HT1080 (cell line): ENCODE measurements around the gene C11orf91. TPM values are rescaled to one million over a fixed set of nuclear protein-coding genes. Genes with fewer than 3 reads are reported as not detected.
"Not testable (repeated sequence)": the region's sequence is repeated elsewhere in the genome, so short reads cannot be mapped to it uniquely, and the experiment has no call there.

Source experiments
- DNase-seq: peaks from one replicate; pipeline ENCODE4 v3.0.0-alpha.2; 2015; ENCODE audit warnings: low read depth
- polyA plus RNA-seq, 2 experiments: library from polyadenylated mRNA; depleted of rRNA; stranded (reverse); fragments of >200 nt; gene quantifications; 2 replicates each; pipeline ENCODE4 v1.2.3, GENCODE V29; 2015
- total RNA-seq: library from RNA; depleted of rRNA; stranded (reverse); fragments of >200 nt; shearing (Covaris generic); gene quantifications from 2 replicates; pipeline ENCODE4 v1.2.3, GENCODE V29; 2014; rRNA removed

The C11orf91 gene
- total RNA-seq, result 0.11 and 1.2 TPM in 2 replicates
- polyA plus RNA-seq (2015; cell fraction: cytosol; rRNA removed), result not detected in 2 replicates
- 1.3 and 1.9 TPM in 2 replicates for polyA plus RNA-seq (2015; cell fraction: nucleus; rRNA removed)

DNA sequence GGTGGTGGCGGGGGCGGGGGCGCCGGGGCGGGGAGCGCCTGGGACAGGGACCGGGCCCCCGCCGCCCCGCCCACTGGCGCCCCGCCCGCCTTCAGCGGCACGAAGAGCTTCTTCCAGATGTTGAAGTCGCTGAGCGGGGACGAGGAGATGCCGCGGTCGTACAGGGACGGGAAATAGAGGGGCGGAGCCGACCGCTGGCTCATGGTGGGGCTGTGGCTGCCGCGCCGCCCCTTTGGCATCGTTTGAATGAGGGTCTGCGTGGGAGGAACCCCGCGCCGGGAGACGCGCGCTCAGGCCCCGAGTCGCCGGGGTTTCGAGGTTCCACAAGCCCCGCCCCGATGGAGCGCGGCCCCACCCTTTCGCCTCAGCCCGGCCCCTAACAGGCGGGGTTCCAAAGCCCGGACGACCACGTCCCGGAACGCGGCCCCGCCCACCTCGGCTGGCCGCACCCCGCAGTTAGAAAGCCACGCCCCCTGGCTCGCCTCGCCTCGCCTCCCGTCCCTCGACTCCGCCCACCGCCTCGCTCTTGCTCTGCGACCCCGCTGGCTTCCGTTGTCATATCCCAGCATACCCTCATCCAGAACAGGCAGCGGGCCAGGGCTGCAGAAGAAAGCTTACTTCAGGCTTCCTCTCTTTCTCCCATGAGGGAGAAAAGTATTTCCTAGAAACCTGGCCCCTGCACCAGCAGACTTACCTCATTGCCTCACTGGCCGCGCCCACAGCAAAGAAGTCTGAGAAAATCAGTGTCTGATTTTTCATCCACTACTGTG lies at the start of gene C11orf91:
Gene C11orf91, minus strand, starts transcription at position 325 of the 770 bp plus-strand sequence. Its CDS starts 86 bp downstream, at position 239.
- DNase-seq, result peak; percentile 85

GRCh38 chr11:33747979-33748378 lies 47.4 kb upstream of the C11orf91 start:
- no peak for DNase-seq

DNA sequence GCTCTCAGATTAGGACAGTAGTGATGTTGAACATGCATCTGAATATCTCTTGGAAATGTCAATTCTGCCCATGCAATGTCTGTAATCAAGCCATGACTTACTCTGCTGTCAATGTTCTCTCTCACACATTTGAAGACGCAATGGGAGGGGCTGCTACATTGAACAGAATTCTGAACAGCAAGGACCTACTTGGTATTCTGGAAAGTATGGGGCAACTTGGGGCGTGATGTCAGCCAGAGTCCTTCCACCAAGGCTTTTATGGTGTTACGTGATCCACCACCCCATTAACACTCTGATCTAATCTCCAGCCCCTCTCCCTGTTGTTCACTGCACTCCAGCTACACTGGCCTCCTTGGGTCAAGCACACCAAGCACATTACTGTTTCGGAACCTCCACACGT lies 42.7 kb upstream of the C11orf91 start:
- no peak for DNase-seq

DNA sequence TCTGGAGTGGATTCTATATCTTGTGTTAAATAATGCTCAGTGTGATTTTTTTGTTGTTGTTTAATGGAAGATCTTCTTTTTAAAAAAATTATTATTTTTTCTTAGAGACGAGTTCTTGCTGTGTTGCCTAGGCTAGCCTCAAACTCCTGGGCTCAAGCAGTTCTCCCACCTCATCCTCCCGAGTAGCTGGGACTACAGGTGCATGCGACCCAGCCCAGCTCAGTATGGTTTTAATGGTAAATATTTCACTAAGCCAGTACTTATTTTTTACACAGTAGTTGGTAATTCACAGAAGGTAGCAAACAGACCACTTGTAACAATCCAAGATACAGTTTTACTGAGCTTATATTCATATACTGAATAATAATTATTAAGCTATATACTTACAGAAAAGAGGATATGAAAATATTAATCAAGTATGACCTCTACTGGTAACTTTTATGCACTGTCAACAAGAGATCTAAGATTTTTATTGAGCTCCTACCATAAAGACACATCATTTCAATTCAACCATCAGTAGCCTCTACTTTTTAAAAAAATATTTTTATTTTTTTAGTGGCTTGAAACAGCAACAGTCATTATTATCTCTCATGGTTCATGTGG lies 41.7 kb upstream of the C11orf91 start:
- no peak for DNase-seq

- peak; percentile 57 for DNase-seq
These were observed 41.2 kb upstream of the C11orf91 start for GRCh38 chr11:33741806-33742205.

DNA sequence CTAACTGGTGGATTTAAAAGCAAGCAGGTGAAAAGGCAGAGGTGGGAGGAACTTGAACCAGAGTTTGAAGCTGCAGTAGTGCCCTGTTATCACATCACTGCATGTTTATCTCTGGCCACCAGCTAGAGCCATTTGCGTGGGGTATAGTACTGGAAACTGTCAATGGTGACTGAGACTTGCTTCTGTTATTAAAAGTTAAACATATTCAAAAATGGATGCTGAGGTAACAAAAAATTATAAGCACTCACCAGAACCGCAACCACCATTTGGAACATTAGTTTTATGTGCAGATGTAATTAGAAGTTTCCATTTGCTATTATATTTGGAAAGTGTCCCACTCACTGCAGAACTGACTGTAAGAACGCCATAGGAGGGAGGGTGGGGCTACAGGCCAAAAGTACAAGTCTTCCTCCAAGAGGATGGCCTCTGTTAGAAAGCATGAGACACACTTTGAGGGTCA lies 36.8 kb upstream of the C11orf91 start:
- no peak for DNase-seq

- DNase-seq, result peak; percentile 93
These were observed 35.7 kb upstream of the C11orf91 start, which contains the start of gene CD59 for GRCh38 chr11:33736148-33736812. Gene CD59, minus strand, starts transcription at chr11:33736423. Its CDS starts 13,978 bp downstream, at chr11:33722445.

GRCh38 chr11:33735271-33736147 lies 34.9 kb upstream of the C11orf91 start:
- DNase-seq, result no peak

DNA sequence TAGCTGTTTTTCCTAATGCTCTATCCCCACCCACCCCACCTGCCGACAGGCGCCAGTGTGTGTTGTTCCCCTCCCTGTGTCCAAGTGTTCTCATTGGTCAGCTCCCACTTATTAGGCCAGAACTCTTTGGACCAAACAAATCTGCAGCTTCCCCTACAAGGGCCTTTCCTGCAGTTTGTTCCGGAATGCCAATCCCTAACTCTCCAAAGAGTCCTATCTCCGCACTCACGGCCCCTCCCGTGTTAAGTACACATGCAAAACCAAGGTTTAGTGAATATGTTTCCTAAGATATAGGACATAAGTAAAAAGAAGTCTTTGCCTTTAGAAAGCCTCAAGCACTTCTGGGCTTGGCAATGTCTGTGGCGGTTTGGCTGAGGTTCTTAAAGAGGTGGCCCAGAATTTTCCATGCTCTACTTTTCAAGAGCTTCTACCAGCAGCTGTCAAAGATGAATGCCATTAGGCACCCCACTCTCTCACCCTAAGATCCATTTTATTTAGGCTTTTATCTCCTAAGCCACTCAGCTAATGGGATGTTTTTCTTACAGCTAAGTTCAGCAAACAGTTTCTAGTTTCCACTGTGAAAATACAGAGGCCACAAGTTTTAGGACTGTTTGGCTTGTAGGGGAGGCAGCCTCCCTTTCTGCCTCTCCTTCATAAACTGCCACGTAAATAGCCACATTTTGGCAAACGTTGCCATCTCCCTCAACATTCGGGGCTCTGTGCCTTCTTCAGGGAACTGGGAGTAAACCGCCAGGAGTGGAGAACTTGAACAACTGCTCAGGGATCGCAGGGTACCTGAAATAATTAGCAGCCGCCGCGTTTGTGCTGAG lies 34.0 kb upstream of the C11orf91 start:
- DNase-seq, result peak; percentile 64

GRCh38 chr11:33733980-33734379 lies 33.4 kb upstream of the C11orf91 start:
- DNase-seq, result no peak

DNA sequence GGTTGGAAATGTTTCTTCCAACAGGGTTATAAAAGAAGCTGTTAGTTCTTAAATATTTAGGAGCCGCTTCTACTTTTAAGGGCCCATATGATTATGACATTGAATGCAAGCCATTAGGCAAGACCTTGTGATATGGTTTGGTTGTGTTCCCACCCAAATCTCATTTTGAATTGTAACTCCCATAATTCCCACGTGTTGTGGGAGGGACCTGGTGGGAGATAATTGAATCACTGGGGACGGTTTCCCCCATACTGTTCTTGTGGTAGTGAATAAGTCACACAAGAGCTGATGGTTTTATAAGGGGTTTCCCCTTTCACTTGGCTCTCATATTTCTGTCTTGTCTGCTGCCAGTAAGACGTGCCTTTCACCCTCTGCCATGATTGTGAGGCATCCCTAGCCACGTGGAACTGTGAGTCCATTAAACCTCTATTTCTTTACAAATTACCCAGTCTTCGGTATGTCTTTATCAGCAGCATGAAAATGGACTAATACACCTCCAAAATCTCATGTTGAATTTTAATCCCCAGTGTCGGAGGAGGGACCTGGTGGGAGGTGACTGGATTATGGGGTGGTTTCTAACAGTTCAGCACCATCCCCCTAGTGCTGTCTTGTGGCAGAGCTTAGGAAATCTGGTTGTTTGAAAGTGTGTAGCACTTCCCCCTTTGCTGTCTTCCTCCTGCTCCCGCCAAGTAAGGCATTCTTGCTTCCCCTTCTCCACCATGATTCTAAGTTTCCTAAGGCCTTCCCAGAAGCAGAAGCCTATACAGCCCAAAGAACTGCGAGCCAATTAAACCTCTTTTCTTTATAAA lies 31.3 kb upstream of the C11orf91 start:
- DNase-seq, result peak; percentile 56

GRCh38 chr11:33730716-33731115 lies 30.1 kb upstream of the C11orf91 start:
- DNase-seq, result no peak

DNA sequence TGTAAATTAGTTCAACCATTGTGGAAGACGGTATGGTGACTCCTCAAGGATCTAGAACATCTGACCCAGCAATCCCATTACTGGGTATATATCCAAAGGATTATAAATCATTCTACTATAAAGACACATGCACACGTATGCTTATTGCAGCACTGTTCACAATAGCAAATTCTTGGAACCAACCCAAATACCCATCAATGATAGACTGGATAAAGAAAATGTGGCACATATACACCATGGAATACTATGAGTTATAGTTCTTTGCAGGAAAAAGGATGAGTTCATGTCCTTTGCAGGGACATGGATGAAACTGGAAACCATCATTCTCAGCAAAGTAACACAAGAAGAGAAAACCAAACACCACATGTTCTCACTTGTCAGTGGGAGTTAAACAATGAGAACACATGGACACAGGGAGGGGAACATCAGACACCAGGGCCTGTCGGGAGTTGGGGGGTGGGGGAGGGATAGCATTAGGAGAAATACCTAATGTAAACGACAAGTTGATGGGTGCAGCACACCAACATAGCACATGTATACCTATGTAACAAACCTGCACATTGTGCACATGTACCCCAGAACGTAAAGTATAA lies 28.5 kb upstream of the C11orf91 start:
- not testable (repeated sequence) for DNase-seq

GRCh38 chr11:33727539-33727938 lies 26.9 kb upstream of the C11orf91 start:
- DNase-seq, result not testable (repeated sequence)

GRCh38 chr11:33725496-33725895 lies 24.9 kb upstream of the C11orf91 start:
- no peak for DNase-seq

GRCh38 chr11:33724644-33725035 lies 24.0 kb upstream of the C11orf91 start:
- DNase-seq, result peak; percentile 52

GRCh38 chr11:33723238-33723881 lies 22.7 kb upstream of the C11orf91 start:
- DNase-seq, result peak; percentile 99

GRCh38 chr11:33722590-33723234 lies 22.1 kb upstream of the C11orf91 start:
- DNase-seq, result peak; percentile 92
